SK-N-SH treated with all-trans-retinoic acid at 6 μM for 48 hours (cell line): ENCODE measurements around the gene LMF2.

ENCODE experiments used
- ATAC-seq: fragments of 200-7000 bp; cut with Tn5 transposase; 3 replicates; pipeline ENCODE4 v1.9.1; 2020; ENCODE audit warnings: mild to moderate bottlenecking, moderate library complexity
- ARNTL ChIP-seq: fragments of 450-650 bp; formaldehyde crosslinking; IDR thresholded peaks from 2 replicates; pipeline ENCODE4 v1.5.0; 2020; ENCODE audit warnings: low read depth, mild to moderate bottlenecking, moderate library complexity, borderline replicate concordance
- BACH2 ChIP-seq: fragments of 250-450 bp; sonication (Bioruptor Pico); IDR thresholded peaks from 2 replicates; pipeline ENCODE4 v1.9.0; 2021; ENCODE audit warnings: mild to moderate bottlenecking, borderline replicate concordance
- CSRNP3 ChIP-seq: fragments of 250-450 bp; sonication (Bioruptor Pico); IDR thresholded peaks from 2 replicates; pipeline ENCODE4 v1.5.1; 2021; ENCODE audit warnings: mild to moderate bottlenecking, moderate library complexity
- ESRRG ChIP-seq: fragments of 250-450 bp; sonication (Bioruptor Pico); IDR thresholded peaks from 2 replicates; pipeline ENCODE4 v1.6.1; 2021; ENCODE audit warnings: mild to moderate bottlenecking
- GLIS3 ChIP-seq: fragments of 250-450 bp; sonication (Bioruptor Pico); IDR thresholded peaks from 2 replicates; pipeline ENCODE4 v1.5.0; 2020; ENCODE audit warnings: mild to moderate bottlenecking, moderate library complexity
- OSR1 ChIP-seq: fragments of 250-450 bp; sonication (Bioruptor Pico); IDR thresholded peaks from 2 replicates; pipeline ENCODE4 v1.8.0; 2022; ENCODE audit warnings: moderate library complexity, mild to moderate bottlenecking, inconsistent platforms
- RARB ChIP-seq: fragments of 250-450 bp; sonication (Bioruptor Pico); IDR thresholded peaks from 2 replicates; pipeline ENCODE4 v1.8.0; 2021; ENCODE audit warnings: mild to moderate bottlenecking, moderate library complexity
- SNAI2 ChIP-seq: fragments of 250-450 bp; sonication (Bioruptor Pico); IDR thresholded peaks from 2 replicates; pipeline ENCODE4 v1.5.0; 2020; ENCODE audit warnings: mild to moderate bottlenecking, moderate library complexity
- TSHZ2 ChIP-seq: fragments of 250-450 bp; sonication (Bioruptor Pico); IDR thresholded peaks from 2 replicates; pipeline ENCODE4 v1.5.0; 2020; ENCODE audit warnings: mild to moderate bottlenecking, moderate library complexity
- ZFP3 ChIP-seq: fragments of 250-450 bp; sonication (Bioruptor Pico); IDR thresholded peaks from 2 replicates; pipeline ENCODE4 v1.5.0; 2020; ENCODE audit warnings: mild to moderate bottlenecking, moderate library complexity
- ZFP30 ChIP-seq: fragments of 450-650 bp; formaldehyde crosslinking; IDR thresholded peaks from 2 replicates; pipeline ENCODE4 v1.5.0; 2022; ENCODE audit warnings: mild to moderate bottlenecking, moderate library complexity
- ZNF565 ChIP-seq: fragments of 450-650 bp; formaldehyde crosslinking; conservative IDR thresholded peaks from 2 replicates; pipeline ENCODE4 v1.5.0; 2020; ENCODE audit warnings: low read depth, mild to moderate bottlenecking, moderate library complexity
- ZNF70 ChIP-seq: fragments of 450-650 bp; formaldehyde crosslinking; IDR thresholded peaks from 2 replicates; pipeline ENCODE4 v1.5.0; 2020; ENCODE audit warnings: mild to moderate bottlenecking, moderate library complexity
- ZNF8 ChIP-seq: fragments of 450-650 bp; formaldehyde crosslinking; IDR thresholded peaks from 2 replicates; pipeline ENCODE4 v1.5.0; 2020; ENCODE audit warnings: mild to moderate bottlenecking, moderate library complexity
- TF ChIP-seq, protein P1 (sequence below): fragments of 250-450 bp; sonication (Bioruptor Pico); IDR thresholded peaks from 2 replicates; pipeline ENCODE4 v1.5.1; 2020; ENCODE audit warnings: low read depth, mild to moderate bottlenecking, moderate library complexity
- TF ChIP-seq, protein P2 (sequence below): fragments of 250-450 bp; sonication (Bioruptor Pico); IDR thresholded peaks from 2 replicates; pipeline ENCODE4 v1.8.0; 2021; ENCODE audit warnings: low read depth, mild to moderate bottlenecking, moderate library complexity, borderline replicate concordance
- TF ChIP-seq, protein P3 (sequence below): fragments of 250-450 bp; sonication (Bioruptor Pico); IDR thresholded peaks from 2 replicates; pipeline ENCODE4 v1.8.0; 2020; ENCODE audit warnings: mild to moderate bottlenecking, moderate library complexity, borderline replicate concordance

The LMF2 gene

GRCh38 chr22:50527921-50528681, 20.6 kb upstream of the LMF2 start (continued):
- TF ChIP-seq ARNTL (CRISPR knock-in tag): no peak
- TF ChIP-seq OSR1: no peak
- TF ChIP-seq, protein P1, sequence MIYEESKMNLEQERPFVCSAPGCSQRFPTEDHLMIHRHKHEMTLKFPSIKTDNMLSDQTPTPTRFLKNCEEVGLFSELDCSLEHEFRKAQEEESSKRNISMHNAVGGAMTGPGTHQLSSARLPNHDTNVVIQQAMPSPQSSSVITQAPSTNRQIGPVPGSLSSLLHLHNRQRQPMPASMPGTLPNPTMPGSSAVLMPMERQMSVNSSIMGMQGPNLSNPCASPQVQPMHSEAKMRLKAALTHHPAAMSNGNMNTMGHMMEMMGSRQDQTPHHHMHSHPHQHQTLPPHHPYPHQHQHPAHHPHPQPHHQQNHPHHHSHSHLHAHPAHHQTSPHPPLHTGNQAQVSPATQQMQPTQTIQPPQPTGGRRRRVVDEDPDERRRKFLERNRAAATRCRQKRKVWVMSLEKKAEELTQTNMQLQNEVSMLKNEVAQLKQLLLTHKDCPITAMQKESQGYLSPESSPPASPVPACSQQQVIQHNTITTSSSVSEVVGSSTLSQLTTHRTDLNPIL (CRISPR knock-in tag): no peak

DNA sequence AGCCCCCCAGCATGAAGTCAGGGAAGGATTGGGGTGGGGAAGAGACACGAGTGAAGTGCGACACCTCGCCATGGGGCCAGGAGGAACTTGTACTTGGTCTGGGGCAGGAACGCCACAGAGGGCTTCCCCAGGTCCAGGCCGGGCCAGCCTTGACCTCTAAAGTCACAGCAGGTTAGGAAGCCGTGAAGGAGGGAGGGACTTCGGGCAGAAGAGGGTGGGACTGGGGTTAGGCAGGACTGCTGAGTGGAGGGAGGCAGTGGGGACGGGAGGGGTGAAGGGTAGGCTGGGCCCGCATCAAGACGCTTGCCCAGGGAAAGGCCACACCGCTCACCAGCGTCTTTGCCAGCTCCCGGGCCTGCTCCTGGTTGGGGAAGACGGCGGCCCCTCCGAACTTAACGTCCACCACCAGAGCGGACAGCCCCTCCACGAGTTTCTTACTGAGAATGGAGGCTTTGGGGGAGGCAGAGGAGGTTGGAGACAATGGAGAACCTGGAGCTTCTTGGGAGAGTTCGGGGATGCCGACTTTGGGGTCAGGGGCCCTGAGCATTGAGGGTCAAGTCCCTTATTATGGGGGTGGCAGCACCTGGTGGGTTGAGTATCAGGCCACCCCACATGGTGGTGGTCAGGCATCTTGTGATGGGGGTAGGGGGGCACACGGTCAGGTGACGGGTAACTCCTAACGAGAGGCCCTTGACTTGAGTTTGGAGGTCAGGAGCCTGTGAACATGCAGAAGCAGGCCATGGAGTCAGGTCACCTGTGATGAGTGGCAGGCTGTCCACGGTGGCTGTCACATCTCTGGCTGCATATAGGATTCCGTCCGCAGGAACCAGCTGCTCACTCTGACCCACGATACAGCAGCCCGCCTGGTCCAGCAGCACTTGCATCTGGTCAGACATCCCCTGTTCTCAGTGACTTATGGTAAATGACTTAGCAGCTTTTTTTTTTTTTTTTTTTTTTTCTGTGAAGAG, 19.6 kb upstream of the LMF2 start:
- TF ChIP-seq ZFP3 (CRISPR knock-in tag) (no peak), GLIS3 (CRISPR knock-in tag) (no peak), ZNF565 (CRISPR knock-in tag) (no peak), TSHZ2 (CRISPR knock-in tag) (no peak), SNAI2 (CRISPR knock-in tag) (no peak), ZFP30 (CRISPR knock-in tag) (no peak), CSRNP3 (CRISPR knock-in tag) (no peak)
- TF ChIP-seq, protein P2, sequence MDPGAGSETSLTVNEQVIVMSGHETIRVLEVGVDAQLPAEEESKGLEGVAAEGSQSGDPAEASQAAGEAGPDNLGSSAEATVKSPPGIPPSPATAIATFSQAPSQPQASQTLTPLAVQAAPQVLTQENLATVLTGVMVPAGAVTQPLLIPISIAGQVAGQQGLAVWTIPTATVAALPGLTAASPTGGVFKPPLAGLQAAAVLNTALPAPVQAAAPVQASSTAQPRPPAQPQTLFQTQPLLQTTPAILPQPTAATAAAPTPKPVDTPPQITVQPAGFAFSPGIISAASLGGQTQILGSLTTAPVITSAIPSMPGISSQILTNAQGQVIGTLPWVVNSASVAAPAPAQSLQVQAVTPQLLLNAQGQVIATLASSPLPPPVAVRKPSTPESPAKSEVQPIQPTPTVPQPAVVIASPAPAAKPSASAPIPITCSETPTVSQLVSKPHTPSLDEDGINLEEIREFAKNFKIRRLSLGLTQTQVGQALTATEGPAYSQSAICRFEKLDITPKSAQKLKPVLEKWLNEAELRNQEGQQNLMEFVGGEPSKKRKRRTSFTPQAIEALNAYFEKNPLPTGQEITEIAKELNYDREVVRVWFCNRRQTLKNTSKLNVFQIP (CRISPR knock-in tag): no peak
- ATAC-seq: peak; percentile 9; the same call in 2 of the 3 replicates

GRCh38 chr22:50526108-50526833, 18.8 kb upstream of the LMF2 start:
- peak; percentile 47 for ATAC-seq
- TF ChIP-seq ESRRG (no peak), GLIS3 (CRISPR knock-in tag) (no peak), ZFP3 (CRISPR knock-in tag) (no peak), SNAI2 (CRISPR knock-in tag) (no peak), RARB (CRISPR knock-in tag) (no peak), TSHZ2 (CRISPR knock-in tag) (no peak), ZNF70 (no peak), ARNTL (CRISPR knock-in tag) (no peak), BACH2 (no peak), ZFP30 (CRISPR knock-in tag) (no peak), ZNF8 (CRISPR knock-in tag) (no peak)
- TF ChIP-seq, protein P3, sequence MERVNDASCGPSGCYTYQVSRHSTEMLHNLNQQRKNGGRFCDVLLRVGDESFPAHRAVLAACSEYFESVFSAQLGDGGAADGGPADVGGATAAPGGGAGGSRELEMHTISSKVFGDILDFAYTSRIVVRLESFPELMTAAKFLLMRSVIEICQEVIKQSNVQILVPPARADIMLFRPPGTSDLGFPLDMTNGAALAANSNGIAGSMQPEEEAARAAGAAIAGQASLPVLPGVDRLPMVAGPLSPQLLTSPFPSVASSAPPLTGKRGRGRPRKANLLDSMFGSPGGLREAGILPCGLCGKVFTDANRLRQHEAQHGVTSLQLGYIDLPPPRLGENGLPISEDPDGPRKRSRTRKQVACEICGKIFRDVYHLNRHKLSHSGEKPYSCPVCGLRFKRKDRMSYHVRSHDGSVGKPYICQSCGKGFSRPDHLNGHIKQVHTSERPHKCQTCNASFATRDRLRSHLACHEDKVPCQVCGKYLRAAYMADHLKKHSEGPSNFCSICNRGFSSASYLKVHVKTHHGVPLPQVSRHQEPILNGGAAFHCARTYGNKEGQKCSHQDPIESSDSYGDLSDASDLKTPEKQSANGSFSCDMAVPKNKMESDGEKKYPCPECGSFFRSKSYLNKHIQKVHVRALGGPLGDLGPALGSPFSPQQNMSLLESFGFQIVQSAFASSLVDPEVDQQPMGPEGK (CRISPR knock-in tag): no peak
- TF ChIP-seq, protein P2 (CRISPR knock-in tag): no peak
- TF ChIP-seq, protein P1 (CRISPR knock-in tag): no peak
